NB4 (cell line): Measurements from ENCODE around the gene LGI4.

Experiments used
- MYC ChIP-seq: IDR thresholded peaks from 2 replicates; pipeline ENCODE4 v1.6.1; 2011; ENCODE audit warnings: low read depth, low read length
- TF ChIP-seq, protein P1 (sequence below): IDR thresholded peaks from one replicate; pipeline ENCODE4 v1.5.1; 2012; ENCODE audit warnings: low read depth, low read length

DNA sequence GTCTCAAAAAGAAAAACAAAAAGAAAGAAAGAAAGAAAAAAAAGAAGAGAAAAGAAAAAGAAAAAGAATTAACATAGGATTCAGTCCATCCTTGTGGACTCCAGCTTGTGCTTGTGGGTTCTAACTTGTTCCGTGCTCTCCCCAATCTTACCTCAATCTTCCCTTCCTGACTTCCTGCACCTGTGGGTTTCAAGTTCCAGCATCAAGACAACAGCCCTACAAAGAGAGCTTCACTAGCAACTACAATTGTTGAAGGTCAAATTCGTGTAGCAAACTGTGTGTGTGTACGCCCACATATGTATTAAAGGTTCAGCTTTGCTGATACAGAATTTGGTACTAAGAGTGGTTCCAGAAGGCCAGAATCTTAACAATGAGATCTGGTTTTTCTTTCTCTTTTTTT is 45.0 kb upstream of the LGI4 start:
- no peak for TF ChIP-seq MYC
- TF ChIP-seq, protein P1, sequence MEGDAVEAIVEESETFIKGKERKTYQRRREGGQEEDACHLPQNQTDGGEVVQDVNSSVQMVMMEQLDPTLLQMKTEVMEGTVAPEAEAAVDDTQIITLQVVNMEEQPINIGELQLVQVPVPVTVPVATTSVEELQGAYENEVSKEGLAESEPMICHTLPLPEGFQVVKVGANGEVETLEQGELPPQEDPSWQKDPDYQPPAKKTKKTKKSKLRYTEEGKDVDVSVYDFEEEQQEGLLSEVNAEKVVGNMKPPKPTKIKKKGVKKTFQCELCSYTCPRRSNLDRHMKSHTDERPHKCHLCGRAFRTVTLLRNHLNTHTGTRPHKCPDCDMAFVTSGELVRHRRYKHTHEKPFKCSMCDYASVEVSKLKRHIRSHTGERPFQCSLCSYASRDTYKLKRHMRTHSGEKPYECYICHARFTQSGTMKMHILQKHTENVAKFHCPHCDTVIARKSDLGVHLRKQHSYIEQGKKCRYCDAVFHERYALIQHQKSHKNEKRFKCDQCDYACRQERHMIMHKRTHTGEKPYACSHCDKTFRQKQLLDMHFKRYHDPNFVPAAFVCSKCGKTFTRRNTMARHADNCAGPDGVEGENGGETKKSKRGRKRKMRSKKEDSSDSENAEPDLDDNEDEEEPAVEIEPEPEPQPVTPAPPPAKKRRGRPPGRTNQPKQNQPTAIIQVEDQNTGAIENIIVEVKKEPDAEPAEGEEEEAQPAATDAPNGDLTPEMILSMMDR: no peak
